Measurements from ENCODE around the gene LRRN4. TPM values are rescaled to one million over a fixed set of nuclear protein-coding genes. Genes with fewer than 3 reads are reported as not detected.

LRRN4 gene
- total RNA-seq, 1 experiment from 2014 or later: 0.10 TPM

GRCh38 chr20:6036213-6036612 is 17.6 kb downstream of the LRRN4 start:
- ATAC-seq (no peak), DNase-seq (ENCODE audit: low read depth, low spot score) (no peak)
- Histone ChIP-seq H3K9me2 (ENCODE audit: insufficient read depth) (no peaks in the 10 kb centered on the region), H3K4me1 (ENCODE audit: control insufficient read depth in 1 of 2, insufficient read depth in 2 of 2, low read length in 2 of 2) (no peaks in the 10 kb centered on the region), H3K4me2 (ENCODE audit: low read length) (no peak overlapping the region), H3K4me3 (replicated peaks in 1 of 2; ENCODE audit: low read depth in 1 of 2, low read length in 2 of 2) (no peak overlapping the region), H3K27ac (ENCODE audit: low read depth, low read length) (no peak overlapping the region), H3K27me3 (ENCODE audit: insufficient read depth, low read length) (no peaks in the 10 kb centered on the region), H3K9me3 (ENCODE audit: control insufficient read depth in 1 of 2, insufficient read depth in 1 of 2, low read depth in 1 of 2, low read length in 2 of 2) (no peaks in the 10 kb centered on the region), H3K9ac (ENCODE audit: low read length) (no peak overlapping the region), H3K36me3 (ENCODE audit: control insufficient read depth in 1 of 2, insufficient read depth in 2 of 2, low read length in 2 of 2) (peaks cover 19 to 33% of the 10 kb centered on the region in 2 experiments; a peak in 3 of 4 replicates), H2AFZ (ENCODE audit: low read depth, low read length, poor library complexity, severe bottlenecking) (no peak overlapping the region), H3K79me2 (ENCODE audit: insufficient read depth, low read length) (peaks cover 11% of the 10 kb centered on the region; the same call in 1 of the 2 replicates), H4K20me1 (ENCODE audit: insufficient read depth) (peaks cover 5% of the 10 kb centered on the region; the same call in 1 of the 2 replicates)
- TF ChIP-seq ZNF274 (IDR thresholded peaks at IDR 0.05; ENCODE audit: low read depth, low read length) (no peak), POLR2AphosphoS5 (IDR thresholded peaks at IDR 0.05; ENCODE audit: low read depth, low read length) (no peak), EGR1 (IDR thresholded peaks at IDR 0.05; ENCODE audit: low read depth) (no peak), YY1 (IDR thresholded peaks at IDR 0.05; ENCODE audit: extremely low read depth, insufficient replicate concordance, low read depth, low read length) (no peak), EZH2 (IDR thresholded peaks at IDR 0.05) (no peak), FOSL1 (IDR thresholded peaks at IDR 0.05; ENCODE audit: low read depth) (no peak), MAX (IDR thresholded peaks at IDR 0.05) (no peak), SIN3A (IDR thresholded peaks at IDR 0.05; ENCODE audit: low read depth) (no peak), ZFX (IDR thresholded peaks at IDR 0.05) (no peak)
- TF ChIP-seq, protein P1, sequence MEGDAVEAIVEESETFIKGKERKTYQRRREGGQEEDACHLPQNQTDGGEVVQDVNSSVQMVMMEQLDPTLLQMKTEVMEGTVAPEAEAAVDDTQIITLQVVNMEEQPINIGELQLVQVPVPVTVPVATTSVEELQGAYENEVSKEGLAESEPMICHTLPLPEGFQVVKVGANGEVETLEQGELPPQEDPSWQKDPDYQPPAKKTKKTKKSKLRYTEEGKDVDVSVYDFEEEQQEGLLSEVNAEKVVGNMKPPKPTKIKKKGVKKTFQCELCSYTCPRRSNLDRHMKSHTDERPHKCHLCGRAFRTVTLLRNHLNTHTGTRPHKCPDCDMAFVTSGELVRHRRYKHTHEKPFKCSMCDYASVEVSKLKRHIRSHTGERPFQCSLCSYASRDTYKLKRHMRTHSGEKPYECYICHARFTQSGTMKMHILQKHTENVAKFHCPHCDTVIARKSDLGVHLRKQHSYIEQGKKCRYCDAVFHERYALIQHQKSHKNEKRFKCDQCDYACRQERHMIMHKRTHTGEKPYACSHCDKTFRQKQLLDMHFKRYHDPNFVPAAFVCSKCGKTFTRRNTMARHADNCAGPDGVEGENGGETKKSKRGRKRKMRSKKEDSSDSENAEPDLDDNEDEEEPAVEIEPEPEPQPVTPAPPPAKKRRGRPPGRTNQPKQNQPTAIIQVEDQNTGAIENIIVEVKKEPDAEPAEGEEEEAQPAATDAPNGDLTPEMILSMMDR (IDR thresholded peaks at IDR 0.05 in 2 of 3, conservative IDR thresholded peaks at IDR 0.05 in 1 of 3; ENCODE audit: borderline replicate concordance in 1 of 3, insufficient read depth in 1 of 3, low read depth in 2 of 3, low read length in 2 of 3): no peak
- TF ChIP-seq, protein P2, sequence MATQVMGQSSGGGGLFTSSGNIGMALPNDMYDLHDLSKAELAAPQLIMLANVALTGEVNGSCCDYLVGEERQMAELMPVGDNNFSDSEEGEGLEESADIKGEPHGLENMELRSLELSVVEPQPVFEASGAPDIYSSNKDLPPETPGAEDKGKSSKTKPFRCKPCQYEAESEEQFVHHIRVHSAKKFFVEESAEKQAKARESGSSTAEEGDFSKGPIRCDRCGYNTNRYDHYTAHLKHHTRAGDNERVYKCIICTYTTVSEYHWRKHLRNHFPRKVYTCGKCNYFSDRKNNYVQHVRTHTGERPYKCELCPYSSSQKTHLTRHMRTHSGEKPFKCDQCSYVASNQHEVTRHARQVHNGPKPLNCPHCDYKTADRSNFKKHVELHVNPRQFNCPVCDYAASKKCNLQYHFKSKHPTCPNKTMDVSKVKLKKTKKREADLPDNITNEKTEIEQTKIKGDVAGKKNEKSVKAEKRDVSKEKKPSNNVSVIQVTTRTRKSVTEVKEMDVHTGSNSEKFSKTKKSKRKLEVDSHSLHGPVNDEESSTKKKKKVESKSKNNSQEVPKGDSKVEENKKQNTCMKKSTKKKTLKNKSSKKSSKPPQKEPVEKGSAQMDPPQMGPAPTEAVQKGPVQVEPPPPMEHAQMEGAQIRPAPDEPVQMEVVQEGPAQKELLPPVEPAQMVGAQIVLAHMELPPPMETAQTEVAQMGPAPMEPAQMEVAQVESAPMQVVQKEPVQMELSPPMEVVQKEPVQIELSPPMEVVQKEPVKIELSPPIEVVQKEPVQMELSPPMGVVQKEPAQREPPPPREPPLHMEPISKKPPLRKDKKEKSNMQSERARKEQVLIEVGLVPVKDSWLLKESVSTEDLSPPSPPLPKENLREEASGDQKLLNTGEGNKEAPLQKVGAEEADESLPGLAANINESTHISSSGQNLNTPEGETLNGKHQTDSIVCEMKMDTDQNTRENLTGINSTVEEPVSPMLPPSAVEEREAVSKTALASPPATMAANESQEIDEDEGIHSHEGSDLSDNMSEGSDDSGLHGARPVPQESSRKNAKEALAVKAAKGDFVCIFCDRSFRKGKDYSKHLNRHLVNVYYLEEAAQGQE (IDR thresholded peaks at IDR 0.05; ENCODE audit: low read depth): no peak
- TF ChIP-seq, protein P3, sequence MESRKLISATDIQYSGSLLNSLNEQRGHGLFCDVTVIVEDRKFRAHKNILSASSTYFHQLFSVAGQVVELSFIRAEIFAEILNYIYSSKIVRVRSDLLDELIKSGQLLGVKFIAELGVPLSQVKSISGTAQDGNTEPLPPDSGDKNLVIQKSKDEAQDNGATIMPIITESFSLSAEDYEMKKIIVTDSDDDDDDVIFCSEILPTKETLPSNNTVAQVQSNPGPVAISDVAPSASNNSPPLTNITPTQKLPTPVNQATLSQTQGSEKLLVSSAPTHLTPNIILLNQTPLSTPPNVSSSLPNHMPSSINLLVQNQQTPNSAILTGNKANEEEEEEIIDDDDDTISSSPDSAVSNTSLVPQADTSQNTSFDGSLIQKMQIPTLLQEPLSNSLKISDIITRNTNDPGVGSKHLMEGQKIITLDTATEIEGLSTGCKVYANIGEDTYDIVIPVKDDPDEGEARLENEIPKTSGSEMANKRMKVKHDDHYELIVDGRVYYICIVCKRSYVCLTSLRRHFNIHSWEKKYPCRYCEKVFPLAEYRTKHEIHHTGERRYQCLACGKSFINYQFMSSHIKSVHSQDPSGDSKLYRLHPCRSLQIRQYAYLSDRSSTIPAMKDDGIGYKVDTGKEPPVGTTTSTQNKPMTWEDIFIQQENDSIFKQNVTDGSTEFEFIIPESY (IDR thresholded peaks at IDR 0.05; ENCODE audit: extremely low read depth, insufficient replicate concordance, low read length): no peak
- no TSS peak for BruUV-seq (replicated peaks)
- RAD21 ChIA-PET (ENCODE audit: low non-redundant PET in 1 of 2, low total read pairs in 2 of 2, uncharacterized antibody in 2 of 2, unreplicated experiment in 2 of 2): no interaction called here
- intact Hi-C loops (cut with micrococcal nuclease): no loop called here
- CTCF ChIA-PET: no interaction called here
- POLR2A ChIA-PET: no interaction called here

All from HCT116 (cell line).